GM23338 (cell line): ENCODE measurements around the gene FGG. TPM values are rescaled to one million over a fixed set of nuclear protein-coding genes. Genes with fewer than 3 reads are reported as not detected.

ENCODE experiments used
- EZH2phosphoT487 ChIP-seq: fragments of 200-600 bp; sonication (generic); IDR thresholded peaks from one replicate; pipeline ENCODE4 v1.8.1; 2018; ENCODE audit warnings: antibody characterized with exemption; ENCODE audit not compliant: unreplicated experiment
- JUNB ChIP-seq: IDR thresholded peaks from one replicate; pipeline ENCODE4 v1.6.1; 2016; ENCODE audit warnings: antibody characterized with exemption; ENCODE audit not compliant: unreplicated experiment
- NANOG ChIP-seq: IDR thresholded peaks from 2 replicates; pipeline ENCODE4 v1.6.1; 2016; ENCODE audit warnings: antibody characterized with exemption, borderline replicate concordance
- STAT1 ChIP-seq: IDR thresholded peaks from one replicate; pipeline ENCODE4 v1.6.1; 2016; ENCODE audit warnings: antibody characterized with exemption; ENCODE audit not compliant: unreplicated experiment
- polyA plus RNA-seq: library from polyadenylated mRNA; unstranded; fragments of >200 nt; fragmentation: Nextera tagmentation; extraction: Ambion mirVana; gene quantifications from 2 replicates; pipeline ENCODE4 v1.2.1, GENCODE V29; 2016
- total RNA-seq: library from RNA; depleted of rRNA; stranded (reverse); fragments of >200 nt; shearing (Covaris generic); gene quantifications from 2 replicates; pipeline ENCODE4 v1.2.3, GENCODE V29; 2014
- TF ChIP-seq, protein P1 (sequence below): fragments of 250-450 bp; sonication (Bioruptor Pico); IDR thresholded peaks from 2 replicates; pipeline ENCODE4 v1.5.0; 2020; ENCODE audit warnings: mild to moderate bottlenecking, moderate library complexity
- TF ChIP-seq, protein P2 (sequence below), 2 experiments: fragments of 200-600 bp in 1 of 2; sonication (generic) in 1 of 2; conservative IDR thresholded peaks; 2 replicates each; pipeline versions ENCODE4 v1.5.1 to v1.6.1; 2016 to 2017; ENCODE audit warnings: antibody characterized with exemption in 2 of 2, low read depth in 2 of 2, mild to moderate bottlenecking in 2 of 2, moderate library complexity in 1 of 2
- TF ChIP-seq, protein P3 (sequence below): IDR thresholded peaks from 2 replicates; pipeline ENCODE4 v1.6.1; 2016; ENCODE audit warnings: antibody characterized with exemption

FGG gene
- total and polyA plus RNA-seq, 2 experiments from 2014 or later = not detected

DNA sequence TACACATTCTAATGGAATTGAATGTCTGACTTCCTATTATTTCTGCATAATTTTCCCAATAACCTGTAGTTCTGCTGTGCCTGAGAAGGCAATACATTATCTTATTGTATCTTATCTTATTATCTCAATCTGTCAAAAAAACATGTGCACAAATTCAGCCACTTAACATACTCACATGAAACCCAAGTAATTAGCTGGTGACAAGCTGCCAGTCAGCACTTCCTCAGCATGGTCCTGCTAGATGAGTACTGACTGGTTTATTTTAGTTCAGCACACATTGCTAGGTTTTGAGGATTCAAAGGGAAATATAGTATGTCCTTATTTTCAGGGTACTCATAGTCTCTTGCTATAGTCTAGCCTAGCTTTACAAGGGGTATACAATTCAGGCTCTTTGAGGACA, 17.9 kb upstream of the FGG start (continued):
- TF ChIP-seq, protein P1, sequence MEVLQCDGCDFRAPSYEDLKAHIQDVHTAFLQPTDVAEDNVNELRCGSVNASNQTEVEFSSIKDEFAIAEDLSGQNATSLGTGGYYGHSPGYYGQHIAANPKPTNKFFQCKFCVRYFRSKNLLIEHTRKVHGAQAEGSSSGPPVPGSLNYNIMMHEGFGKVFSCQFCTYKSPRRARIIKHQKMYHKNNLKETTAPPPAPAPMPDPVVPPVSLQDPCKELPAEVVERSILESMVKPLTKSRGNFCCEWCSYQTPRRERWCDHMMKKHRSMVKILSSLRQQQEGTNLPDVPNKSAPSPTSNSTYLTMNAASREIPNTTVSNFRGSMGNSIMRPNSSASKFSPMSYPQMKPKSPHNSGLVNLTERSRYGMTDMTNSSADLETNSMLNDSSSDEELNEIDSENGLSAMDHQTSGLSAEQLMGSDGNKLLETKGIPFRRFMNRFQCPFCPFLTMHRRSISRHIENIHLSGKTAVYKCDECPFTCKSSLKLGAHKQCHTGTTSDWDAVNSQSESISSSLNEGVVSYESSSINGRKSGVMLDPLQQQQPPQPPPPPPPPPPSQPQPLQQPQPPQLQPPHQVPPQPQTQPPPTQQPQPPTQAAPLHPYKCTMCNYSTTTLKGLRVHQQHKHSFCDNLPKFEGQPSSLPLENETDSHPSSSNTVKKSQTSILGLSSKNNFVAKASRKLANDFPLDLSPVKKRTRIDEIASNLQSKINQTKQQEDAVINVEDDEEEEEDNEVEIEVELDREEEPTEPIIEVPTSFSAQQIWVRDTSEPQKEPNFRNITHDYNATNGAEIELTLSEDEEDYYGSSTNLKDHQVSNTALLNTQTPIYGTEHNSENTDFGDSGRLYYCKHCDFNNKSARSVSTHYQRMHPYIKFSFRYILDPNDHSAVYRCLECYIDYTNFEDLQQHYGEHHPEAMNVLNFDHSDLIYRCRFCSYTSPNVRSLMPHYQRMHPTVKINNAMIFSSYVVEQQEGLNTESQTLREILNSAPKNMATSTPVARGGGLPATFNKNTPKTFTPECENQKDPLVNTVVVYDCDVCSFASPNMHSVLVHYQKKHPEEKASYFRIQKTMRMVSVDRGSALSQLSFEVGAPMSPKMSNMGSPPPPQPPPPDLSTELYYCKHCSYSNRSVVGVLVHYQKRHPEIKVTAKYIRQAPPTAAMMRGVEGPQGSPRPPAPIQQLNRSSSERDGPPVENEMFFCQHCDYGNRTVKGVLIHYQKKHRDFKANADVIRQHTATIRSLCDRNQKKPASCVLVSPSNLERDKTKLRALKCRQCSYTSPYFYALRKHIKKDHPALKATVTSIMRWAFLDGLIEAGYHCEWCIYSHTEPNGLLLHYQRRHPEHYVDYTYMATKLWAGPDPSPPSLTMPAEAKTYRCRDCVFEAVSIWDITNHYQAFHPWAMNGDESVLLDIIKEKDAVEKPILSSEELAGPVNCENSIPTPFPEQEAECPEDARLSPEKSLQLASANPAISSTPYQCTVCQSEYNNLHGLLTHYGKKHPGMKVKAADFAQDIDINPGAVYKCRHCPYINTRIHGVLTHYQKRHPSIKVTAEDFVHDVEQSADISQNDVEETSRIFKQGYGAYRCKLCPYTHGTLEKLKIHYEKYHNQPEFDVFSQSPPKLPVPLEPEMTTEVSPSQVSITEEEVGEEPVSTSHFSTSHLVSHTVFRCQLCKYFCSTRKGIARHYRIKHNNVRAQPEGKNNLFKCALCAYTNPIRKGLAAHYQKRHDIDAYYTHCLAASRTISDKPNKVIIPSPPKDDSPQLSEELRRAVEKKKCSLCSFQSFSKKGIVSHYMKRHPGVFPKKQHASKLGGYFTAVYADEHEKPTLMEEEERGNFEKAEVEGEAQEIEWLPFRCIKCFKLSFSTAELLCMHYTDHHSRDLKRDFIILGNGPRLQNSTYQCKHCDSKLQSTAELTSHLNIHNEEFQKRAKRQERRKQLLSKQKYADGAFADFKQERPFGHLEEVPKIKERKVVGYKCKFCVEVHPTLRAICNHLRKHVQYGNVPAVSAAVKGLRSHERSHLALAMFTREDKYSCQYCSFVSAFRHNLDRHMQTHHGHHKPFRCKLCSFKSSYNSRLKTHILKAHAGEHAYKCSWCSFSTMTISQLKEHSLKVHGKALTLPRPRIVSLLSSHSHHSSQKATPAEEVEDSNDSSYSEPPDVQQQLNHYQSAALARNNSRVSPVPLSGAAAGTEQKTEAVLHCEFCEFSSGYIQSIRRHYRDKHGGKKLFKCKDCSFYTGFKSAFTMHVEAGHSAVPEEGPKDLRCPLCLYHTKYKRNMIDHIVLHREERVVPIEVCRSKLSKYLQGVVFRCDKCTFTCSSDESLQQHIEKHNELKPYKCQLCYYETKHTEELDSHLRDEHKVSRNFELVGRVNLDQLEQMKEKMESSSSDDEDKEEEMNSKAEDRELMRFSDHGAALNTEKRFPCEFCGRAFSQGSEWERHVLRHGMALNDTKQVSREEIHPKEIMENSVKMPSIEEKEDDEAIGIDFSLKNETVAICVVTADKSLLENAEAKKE (CRISPR knock-in tag) = no peak
- TF ChIP-seq, protein P2, sequence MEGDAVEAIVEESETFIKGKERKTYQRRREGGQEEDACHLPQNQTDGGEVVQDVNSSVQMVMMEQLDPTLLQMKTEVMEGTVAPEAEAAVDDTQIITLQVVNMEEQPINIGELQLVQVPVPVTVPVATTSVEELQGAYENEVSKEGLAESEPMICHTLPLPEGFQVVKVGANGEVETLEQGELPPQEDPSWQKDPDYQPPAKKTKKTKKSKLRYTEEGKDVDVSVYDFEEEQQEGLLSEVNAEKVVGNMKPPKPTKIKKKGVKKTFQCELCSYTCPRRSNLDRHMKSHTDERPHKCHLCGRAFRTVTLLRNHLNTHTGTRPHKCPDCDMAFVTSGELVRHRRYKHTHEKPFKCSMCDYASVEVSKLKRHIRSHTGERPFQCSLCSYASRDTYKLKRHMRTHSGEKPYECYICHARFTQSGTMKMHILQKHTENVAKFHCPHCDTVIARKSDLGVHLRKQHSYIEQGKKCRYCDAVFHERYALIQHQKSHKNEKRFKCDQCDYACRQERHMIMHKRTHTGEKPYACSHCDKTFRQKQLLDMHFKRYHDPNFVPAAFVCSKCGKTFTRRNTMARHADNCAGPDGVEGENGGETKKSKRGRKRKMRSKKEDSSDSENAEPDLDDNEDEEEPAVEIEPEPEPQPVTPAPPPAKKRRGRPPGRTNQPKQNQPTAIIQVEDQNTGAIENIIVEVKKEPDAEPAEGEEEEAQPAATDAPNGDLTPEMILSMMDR (conservative IDR thresholded peaks at IDR 0.05; ENCODE audit: low read depth in 2 of 2) = no peak
- no peak for TF ChIP-seq EZH2phosphoT487
- TF ChIP-seq JUNB = no peak
- TF ChIP-seq, protein P3, sequence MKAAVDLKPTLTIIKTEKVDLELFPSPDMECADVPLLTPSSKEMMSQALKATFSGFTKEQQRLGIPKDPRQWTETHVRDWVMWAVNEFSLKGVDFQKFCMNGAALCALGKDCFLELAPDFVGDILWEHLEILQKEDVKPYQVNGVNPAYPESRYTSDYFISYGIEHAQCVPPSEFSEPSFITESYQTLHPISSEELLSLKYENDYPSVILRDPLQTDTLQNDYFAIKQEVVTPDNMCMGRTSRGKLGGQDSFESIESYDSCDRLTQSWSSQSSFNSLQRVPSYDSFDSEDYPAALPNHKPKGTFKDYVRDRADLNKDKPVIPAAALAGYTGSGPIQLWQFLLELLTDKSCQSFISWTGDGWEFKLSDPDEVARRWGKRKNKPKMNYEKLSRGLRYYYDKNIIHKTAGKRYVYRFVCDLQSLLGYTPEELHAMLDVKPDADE = no peak
- TF ChIP-seq NANOG = no peak
- no peak for TF ChIP-seq STAT1
